Activated naive CD8-positive, alpha-beta T cell (primary cell): ENCODE measurements around the gene IP6K3.

ENCODE experiments used
- H3K27ac Mint-ChIP-seq: one replicate; pipeline ENCODE4 v1.8.0; 2021; ENCODE audit warnings: mixed read lengths
- H3K27me3 Mint-ChIP-seq: one replicate; pipeline ENCODE4 v1.8.0; 2021; ENCODE audit warnings: mixed read lengths
- H3K36me3 Mint-ChIP-seq: one replicate; pipeline ENCODE4 v1.8.0; 2021; ENCODE audit warnings: mixed read lengths
- H3K4me1 Mint-ChIP-seq: one replicate; pipeline ENCODE4 v1.8.0; 2021; ENCODE audit warnings: low read depth, mixed read lengths
- H3K4me3 Mint-ChIP-seq: one replicate; pipeline ENCODE4 v1.8.0; 2021; ENCODE audit warnings: mild to moderate bottlenecking, mixed read lengths
- H3K9me3 Mint-ChIP-seq: one replicate; pipeline ENCODE4 v1.8.0; 2021; ENCODE audit warnings: low read depth, mixed read lengths

Gene IP6K3

GRCh38 chr6:33694977-33695376 lies 51.7 kb downstream of the IP6K3 start:
- H3K4me1 Mint-ChIP-seq = peaks cover 70% of the 10 kb centered on the region
- peak overlapping the region; percentile 94 for H3K27ac Mint-ChIP-seq
- no peaks in the 10 kb centered on the region for H3K27me3 Mint-ChIP-seq
- peaks cover 11% of the 10 kb centered on the region for H3K36me3 Mint-ChIP-seq
- no peaks in the 10 kb centered on the region for H3K9me3 Mint-ChIP-seq
- H3K4me3 Mint-ChIP-seq = peak overlapping the region; percentile 78

- H3K4me3 Mint-ChIP-seq = peak overlapping the region; percentile 78
- peaks cover 70% of the 10 kb centered on the region for H3K4me1 Mint-ChIP-seq
- H3K27ac Mint-ChIP-seq = peak overlapping the region; percentile 94
- H3K27me3 Mint-ChIP-seq = no peaks in the 10 kb centered on the region
- H3K36me3 Mint-ChIP-seq = peaks cover 11% of the 10 kb centered on the region
- no peaks in the 10 kb centered on the region for H3K9me3 Mint-ChIP-seq
Measured at GRCh38 chr6:33694401-33694931, 52.2 kb downstream of the IP6K3 start.

- Mint-ChIP-seq H3K9me3 (no peaks in the 10 kb centered on the region), H3K4me3 (peak overlapping the region; percentile 78), H3K27ac (peak overlapping the region; percentile 94), H3K27me3 (no peaks in the 10 kb centered on the region), H3K4me1 (peaks cover 70% of the 10 kb centered on the region), H3K36me3 (peaks cover 13% of the 10 kb centered on the region)
Measured at GRCh38 chr6:33693186-33694105, 53.3 kb downstream of the IP6K3 start.

GRCh38 chr6:33692760-33693158 lies 53.9 kb downstream of the IP6K3 start:
- H3K27ac Mint-ChIP-seq = peak overlapping the region; percentile 93
- H3K27me3 Mint-ChIP-seq = no peaks in the 10 kb centered on the region
- peak overlapping the region; percentile 77 for H3K4me3 Mint-ChIP-seq
- no peaks in the 10 kb centered on the region for H3K9me3 Mint-ChIP-seq
- peaks cover 13% of the 10 kb centered on the region for H3K36me3 Mint-ChIP-seq
- peaks cover 64% of the 10 kb centered on the region for H3K4me1 Mint-ChIP-seq

DNA sequence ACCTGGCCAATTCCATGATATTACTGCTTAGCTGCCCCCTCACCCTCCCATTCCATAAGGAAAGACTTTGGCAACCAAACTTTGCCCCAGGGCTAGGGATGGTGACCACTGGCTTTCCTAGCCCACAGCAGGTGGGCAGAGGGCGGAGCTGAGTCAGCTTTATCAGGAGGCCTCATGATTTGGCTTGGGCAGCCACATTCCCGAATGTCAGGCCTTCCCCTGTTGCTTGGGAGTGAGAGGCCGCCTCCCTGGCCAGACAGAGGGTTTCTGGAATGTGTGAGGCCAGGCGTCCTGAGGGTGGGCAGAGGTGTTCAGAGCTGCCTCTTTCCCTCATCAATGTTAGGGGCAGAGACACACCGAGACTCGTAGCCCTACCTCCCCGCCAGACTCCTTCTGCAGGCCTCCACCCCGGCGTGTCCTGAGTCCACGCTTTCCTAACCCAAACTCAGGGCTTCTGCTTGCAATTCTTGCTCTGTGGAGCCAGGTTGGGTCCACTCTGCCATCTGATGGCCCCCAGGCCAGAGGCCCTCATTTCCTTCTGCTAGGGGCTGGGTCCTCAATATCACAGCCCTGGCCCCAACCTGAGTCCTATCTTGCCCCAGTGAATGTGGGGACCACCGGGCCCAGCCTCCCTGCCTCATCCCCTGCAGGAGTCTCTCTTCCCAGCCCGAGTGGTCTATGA lies 54.5 kb downstream of the IP6K3 start:
- Mint-ChIP-seq H3K4me3 (peak overlapping the region; percentile 77), H3K36me3 (peaks cover 9% of the 10 kb centered on the region), H3K27me3 (no peaks in the 10 kb centered on the region), H3K27ac (peak overlapping the region; percentile 93), H3K4me1 (peaks cover 59% of the 10 kb centered on the region), H3K9me3 (no peaks in the 10 kb centered on the region)

DNA sequence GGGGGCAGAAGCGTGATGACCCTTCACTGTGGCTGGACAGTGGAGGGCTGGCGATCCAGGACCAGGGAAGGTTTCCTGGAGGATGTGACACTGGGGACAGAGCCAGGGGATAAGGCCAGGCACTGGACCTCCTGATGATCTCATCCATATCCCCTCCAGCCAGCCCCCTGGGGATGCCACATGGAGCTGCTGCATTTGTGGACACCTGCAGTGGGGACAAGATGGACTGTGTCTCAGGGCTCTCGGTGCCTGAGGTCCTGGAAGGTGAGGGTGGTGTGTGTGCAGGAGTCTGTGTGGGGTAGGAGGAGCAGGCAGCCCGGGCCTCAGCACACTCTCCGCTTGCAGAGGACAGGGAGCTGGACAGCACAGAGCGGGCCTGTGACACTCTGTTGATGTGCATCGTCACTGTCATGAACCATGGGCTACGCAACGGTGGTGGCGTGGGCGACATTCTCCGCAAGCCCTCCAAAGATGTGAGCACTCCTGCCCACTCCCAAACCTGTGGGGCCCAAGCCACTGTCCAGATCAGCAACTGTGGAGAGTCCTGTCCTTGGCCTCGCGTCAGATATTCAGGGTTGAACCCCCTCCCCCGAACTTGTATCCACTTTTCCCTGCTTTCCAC lies 55.1 kb downstream of the IP6K3 start:
- H3K4me1 Mint-ChIP-seq = peaks cover 52% of the 10 kb centered on the region
- no peaks in the 10 kb centered on the region for H3K9me3 Mint-ChIP-seq
- H3K27ac Mint-ChIP-seq = no peak overlapping the region
- peaks cover 10% of the 10 kb centered on the region for H3K36me3 Mint-ChIP-seq
- H3K4me3 Mint-ChIP-seq = no peak overlapping the region
- no peaks in the 10 kb centered on the region for H3K27me3 Mint-ChIP-seq

- Mint-ChIP-seq H3K4me1 (peaks cover 44% of the 10 kb centered on the region), H3K27ac (no peak overlapping the region), H3K27me3 (no peaks in the 10 kb centered on the region), H3K36me3 (peaks cover 11% of the 10 kb centered on the region), H3K4me3 (no peak overlapping the region), H3K9me3 (no peaks in the 10 kb centered on the region)
Measured at GRCh38 chr6:33690766-33691165, 55.9 kb downstream of the IP6K3 start.

GRCh38 chr6:33689879-33690278 lies 56.8 kb downstream of the IP6K3 start:
- Mint-ChIP-seq H3K9me3 (no peaks in the 10 kb centered on the region), H3K4me1 (peaks cover 35% of the 10 kb centered on the region), H3K27ac (no peak overlapping the region), H3K36me3 (peaks cover 11% of the 10 kb centered on the region), H3K27me3 (no peaks in the 10 kb centered on the region), H3K4me3 (no peak overlapping the region)

- H3K27ac Mint-ChIP-seq = no peak overlapping the region
- H3K4me1 Mint-ChIP-seq = peaks cover 28% of the 10 kb centered on the region
- H3K9me3 Mint-ChIP-seq = no peaks in the 10 kb centered on the region
- H3K27me3 Mint-ChIP-seq = no peaks in the 10 kb centered on the region
- no peak overlapping the region for H3K4me3 Mint-ChIP-seq
- H3K36me3 Mint-ChIP-seq = peaks cover 11% of the 10 kb centered on the region
Measured at GRCh38 chr6:33689148-33689494, 57.6 kb downstream of the IP6K3 start.

DNA sequence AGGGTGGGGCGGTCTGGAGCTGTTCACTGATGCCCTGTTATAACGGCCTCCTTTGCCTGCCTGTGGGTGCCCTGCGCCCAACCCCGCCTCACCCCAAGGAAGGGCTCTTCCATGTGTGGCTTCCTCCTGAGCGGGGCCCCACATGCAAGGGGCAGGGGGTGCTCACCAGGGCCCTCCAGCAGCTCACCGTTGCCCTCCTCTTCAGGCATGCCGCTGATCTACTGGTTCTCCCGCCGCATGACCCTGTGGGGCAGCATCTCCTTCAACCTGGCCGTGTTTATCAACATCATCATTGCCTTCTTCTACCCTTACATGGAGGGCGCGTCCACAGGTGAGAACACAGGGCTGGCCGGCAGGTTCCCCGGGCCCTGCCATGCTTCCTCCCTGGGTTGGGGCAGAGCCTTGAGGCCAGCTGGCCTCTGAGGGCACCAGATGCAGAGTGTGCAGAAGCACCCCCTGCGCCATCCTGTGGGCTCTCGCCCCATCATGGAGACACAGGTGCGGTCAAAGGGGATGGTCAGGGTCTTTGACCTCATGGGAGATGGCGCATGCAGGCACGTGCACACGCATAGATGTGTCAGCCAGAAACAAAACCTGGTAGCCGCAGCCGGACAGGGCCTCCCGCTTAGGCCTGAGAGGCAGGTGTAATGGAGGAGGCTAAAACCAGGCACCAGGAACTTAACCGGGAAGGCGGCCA lies 58.1 kb downstream of the IP6K3 start:
- Mint-ChIP-seq H3K27ac (no peak overlapping the region), H3K36me3 (peaks cover 9% of the 10 kb centered on the region)

GRCh38 chr6:33688006-33688405 lies 58.7 kb downstream of the IP6K3 start:
- Mint-ChIP-seq H3K4me3 (no peak overlapping the region), H3K9me3 (no peaks in the 10 kb centered on the region), H3K27me3 (no peaks in the 10 kb centered on the region), H3K4me1 (peaks cover 25% of the 10 kb centered on the region), H3K27ac (no peak overlapping the region), H3K36me3 (peaks cover 9% of the 10 kb centered on the region)

More for the DNA sequence above, 58.1 kb downstream of the IP6K3 start:
- Mint-ChIP-seq H3K4me3 (no peak overlapping the region), H3K4me1 (peaks cover 25% of the 10 kb centered on the region), H3K9me3 (no peaks in the 10 kb centered on the region), H3K27me3 (no peaks in the 10 kb centered on the region)

DNA sequence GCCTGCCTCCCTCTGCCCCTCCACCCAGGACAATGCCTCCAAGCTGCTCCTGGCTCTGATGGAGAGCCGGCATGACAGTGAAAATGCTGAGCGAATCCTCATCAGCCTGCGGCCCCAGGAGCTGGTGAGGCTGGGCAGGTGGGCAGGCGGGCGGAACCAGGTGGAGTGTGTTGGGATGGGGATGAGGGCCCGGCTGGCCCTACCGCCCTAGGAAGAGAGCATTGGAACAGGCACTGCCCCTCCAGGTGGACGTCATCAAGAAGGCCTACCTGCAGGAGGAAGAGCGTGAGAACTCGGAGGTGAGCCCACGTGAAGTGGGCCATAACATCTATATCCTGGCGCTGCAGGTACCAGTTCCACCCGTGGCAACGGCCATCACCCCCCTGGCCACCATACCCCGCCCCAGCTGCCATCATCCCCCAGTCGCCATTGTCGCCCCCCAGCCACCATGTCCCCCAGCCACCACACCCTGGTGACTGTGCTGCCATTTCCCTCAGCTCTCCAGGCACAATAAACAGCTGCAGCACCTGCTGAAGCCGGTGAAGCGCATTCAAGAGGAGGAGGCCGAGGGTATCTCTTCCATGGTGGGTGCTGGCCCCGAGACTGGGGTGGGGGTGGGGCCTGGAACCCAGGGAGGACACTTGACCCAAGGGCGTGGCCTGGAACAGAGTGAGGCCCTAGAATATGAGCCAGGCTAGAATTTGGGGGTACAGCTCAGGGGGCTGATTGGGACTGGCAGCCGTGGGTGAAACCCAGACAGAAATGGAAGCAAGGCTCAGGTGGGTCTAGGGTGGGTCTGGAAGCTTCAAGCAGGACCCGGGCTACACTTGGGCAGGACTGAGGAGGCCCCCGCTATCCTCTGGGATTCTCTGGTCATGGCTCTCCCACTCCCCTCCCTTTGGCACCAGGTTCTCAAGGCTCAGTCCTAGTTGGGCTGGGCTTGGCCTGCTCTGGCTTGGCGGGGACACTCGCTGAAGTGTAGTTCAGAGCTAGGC lies 59.4 kb downstream of the IP6K3 start:
- H3K27me3 Mint-ChIP-seq = no peaks in the 10 kb centered on the region
- H3K27ac Mint-ChIP-seq = no peak overlapping the region
- H3K9me3 Mint-ChIP-seq = no peaks in the 10 kb centered on the region
- H3K36me3 Mint-ChIP-seq = peaks cover 4% of the 10 kb centered on the region
- no peak overlapping the region for H3K4me3 Mint-ChIP-seq
- peaks cover 22% of the 10 kb centered on the region for H3K4me1 Mint-ChIP-seq

GRCh38 chr6:33686225-33686924 lies 60.3 kb downstream of the IP6K3 start:
- H3K36me3 Mint-ChIP-seq = peaks cover 5% of the 10 kb centered on the region
- no peak overlapping the region for H3K27ac Mint-ChIP-seq
- H3K4me3 Mint-ChIP-seq = no peak overlapping the region
- peaks cover 14% of the 10 kb centered on the region for H3K4me1 Mint-ChIP-seq
- H3K27me3 Mint-ChIP-seq = no peaks in the 10 kb centered on the region
- H3K9me3 Mint-ChIP-seq = no peaks in the 10 kb centered on the region
